IPS-11a (cell line): ENCODE results near the gene CEP250.

Experiments used
- H3K4me3 ChIP-seq: one replicate; pipeline ENCODE4 v1.5.1; 2013; ENCODE audit warnings: low read depth, low read length, control low read depth

CEP250 gene

GRCh38 chr20:35559042-35559693 is 103.8 kb downstream of the CEP250 start:
- H3K4me3 ChIP-seq, result no peak overlapping the region

GRCh38 chr20:35560105-35560511 is 104.7 kb downstream of the CEP250 start:
- H3K4me3 ChIP-seq, result no peak overlapping the region

- no peak overlapping the region for H3K4me3 ChIP-seq
Measured at GRCh38 chr20:35560541-35560940, 105.1 kb downstream of the CEP250 start.

- H3K4me3 ChIP-seq, result no peak overlapping the region
Measured at GRCh38 chr20:35561268-35561667, 105.9 kb downstream of the CEP250 start.

- H3K4me3 ChIP-seq, result no peak overlapping the region
Measured at GRCh38 chr20:35561671-35562070, 106.3 kb downstream of the CEP250 start.

- no peak overlapping the region for H3K4me3 ChIP-seq
Measured at GRCh38 chr20:35562541-35563110, 107.2 kb downstream of the CEP250 start.

GRCh38 chr20:35563834-35564233 is 108.4 kb downstream of the CEP250 start:
- H3K4me3 ChIP-seq, result no peak overlapping the region

GRCh38 chr20:35564905-35565304 is 109.5 kb downstream of the CEP250 start:
- no peak overlapping the region for H3K4me3 ChIP-seq

GRCh38 chr20:35568645-35569044 is 113.2 kb downstream of the CEP250 start:
- H3K4me3 ChIP-seq, result no peak overlapping the region
